GM12873 (cell line): Measurements from ENCODE around the gene UBE2D2.

Source experiments
- TF ChIP-seq, protein P1 (sequence below): IDR thresholded peaks from 2 replicates; pipeline ENCODE4 v1.5.1; 2012; ENCODE audit warnings: low read depth, mild to moderate bottlenecking, moderate library complexity, low read length, control low read depth; ENCODE audit not compliant: insufficient read depth; ENCODE audit errors: missing control alignments

The UBE2D2 gene

DNA sequence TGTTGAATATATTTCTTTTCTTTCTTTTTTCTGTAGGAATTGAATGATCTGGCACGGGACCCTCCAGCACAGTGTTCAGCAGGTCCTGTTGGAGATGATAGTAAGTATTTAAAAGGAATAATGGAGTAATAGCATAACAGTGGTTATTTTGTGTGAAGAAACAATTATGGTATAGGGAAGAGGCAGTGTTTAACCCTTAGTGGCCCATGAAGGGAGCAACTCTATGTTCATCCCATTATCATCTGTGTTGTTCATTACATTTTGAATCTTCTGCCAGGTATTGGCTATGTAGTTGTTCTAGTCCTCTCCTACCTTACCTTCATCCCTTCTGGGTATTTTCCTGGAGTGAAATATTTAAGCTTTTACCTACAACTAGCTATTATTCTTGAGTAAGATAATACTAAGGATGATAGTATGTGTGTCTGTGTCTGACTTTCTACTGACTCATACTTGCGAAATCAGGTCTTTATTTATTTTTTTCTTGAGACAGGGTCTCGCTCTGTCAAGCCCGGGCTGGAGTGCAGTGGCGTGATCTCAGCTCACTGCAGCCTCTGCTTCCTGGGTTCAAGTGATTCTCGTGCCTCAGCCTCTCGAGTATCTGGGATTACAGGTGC is 39.3 kb downstream of the UBE2D2 start:
- TF ChIP-seq, protein P1, sequence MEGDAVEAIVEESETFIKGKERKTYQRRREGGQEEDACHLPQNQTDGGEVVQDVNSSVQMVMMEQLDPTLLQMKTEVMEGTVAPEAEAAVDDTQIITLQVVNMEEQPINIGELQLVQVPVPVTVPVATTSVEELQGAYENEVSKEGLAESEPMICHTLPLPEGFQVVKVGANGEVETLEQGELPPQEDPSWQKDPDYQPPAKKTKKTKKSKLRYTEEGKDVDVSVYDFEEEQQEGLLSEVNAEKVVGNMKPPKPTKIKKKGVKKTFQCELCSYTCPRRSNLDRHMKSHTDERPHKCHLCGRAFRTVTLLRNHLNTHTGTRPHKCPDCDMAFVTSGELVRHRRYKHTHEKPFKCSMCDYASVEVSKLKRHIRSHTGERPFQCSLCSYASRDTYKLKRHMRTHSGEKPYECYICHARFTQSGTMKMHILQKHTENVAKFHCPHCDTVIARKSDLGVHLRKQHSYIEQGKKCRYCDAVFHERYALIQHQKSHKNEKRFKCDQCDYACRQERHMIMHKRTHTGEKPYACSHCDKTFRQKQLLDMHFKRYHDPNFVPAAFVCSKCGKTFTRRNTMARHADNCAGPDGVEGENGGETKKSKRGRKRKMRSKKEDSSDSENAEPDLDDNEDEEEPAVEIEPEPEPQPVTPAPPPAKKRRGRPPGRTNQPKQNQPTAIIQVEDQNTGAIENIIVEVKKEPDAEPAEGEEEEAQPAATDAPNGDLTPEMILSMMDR: no peak

DNA sequence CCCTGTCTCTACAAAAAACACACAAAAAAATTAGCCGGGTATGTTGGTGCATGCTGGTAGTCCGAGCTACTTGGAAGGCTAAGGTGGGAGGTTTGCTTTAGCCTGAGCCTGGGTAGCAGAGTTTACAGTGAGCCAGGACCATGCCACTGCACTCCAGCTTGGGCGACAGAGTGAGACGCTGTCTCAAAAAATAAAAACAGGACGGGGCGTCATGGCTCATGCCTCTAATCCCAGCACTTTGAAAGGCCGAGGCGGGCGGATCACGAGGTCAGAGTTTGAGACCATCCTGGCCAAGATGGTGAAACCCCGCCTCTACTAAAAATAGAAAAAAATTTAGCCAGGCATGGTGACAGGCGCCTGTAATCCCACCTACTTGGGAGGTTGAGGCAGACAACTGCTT is 40.3 kb downstream of the UBE2D2 start:
- TF ChIP-seq, protein P1: no peak

DNA sequence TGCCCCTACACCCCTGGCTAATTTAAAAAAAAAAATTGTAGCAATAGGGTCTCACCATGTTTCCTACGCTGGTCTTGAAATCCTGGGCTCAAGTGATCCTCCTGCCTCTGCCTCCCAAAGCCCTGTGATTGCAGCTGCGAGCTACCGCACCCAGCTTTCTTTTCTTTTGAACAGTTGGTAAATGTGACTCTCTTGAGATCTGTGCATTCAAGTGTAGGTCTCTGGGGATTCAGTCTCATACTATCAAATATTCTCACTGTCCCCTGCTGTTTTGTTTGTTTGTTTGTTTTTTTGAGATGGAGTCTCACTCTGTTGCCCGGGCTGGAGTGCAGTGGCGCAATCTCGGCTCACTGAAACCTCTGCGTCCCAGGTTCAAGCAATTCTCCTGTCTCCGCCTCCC is 44.7 kb downstream of the UBE2D2 start:
- TF ChIP-seq, protein P1: no peak

DNA sequence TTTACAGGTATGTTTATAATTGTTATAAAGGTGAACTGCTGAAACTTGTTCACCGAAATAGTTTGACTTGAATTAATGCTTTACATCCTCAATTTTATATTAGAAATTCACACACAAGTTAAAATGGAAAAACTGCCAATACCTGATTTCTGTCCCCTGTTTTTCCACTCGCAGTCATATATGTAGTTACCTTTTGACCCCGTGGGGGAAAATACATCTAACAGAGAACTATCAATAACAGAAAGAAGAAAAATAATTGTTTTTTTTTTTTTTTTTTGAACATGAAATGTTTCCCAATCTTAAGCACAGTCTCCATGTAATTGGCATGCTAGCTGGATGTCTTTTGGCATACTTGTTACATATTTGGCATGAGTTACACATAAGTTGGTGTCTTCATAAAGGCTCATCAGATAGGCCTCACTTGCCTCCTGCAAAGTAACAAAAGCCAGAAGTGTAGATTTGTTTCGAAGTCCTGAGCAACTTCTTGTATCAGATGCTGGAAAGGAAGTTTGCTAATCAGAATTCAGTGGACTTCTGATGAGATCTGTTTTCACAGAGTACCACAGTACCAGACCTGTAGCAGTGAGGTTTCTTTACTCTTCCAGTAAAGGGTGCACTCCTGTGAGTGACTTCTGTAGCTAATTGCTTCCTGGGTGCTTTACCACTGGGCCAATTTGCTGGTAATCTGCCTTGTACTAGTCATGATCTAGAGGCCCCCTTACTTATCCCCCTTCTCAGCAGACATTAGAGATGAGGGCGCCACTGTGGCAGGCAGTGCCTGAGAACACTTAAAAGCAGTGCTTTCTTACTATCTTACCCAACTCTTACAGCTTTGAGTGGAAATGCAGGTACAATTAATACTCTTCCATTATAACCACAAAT is 50.8 kb downstream of the UBE2D2 start:
- TF ChIP-seq, protein P1: no peak

DNA sequence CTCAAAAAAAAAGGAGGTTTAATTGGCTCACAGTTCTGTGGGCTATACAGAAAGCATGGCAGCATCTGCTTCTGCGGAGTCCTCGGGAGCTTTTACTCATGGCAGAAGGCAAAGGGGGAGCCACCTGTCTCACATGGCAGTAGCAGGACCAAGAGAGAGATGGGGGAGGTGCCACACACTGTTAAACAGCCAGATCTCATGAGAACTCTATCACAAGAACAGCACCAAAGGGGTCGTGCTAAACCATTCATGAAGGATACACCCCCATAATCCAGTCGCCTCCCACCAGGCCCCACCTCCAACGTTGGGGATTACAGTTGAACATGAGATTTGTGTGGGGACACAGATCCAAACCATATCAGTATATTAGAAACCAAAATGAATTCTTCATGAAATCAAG is 58.7 kb downstream of the UBE2D2 start:
- TF ChIP-seq, protein P1: no peak

DNA sequence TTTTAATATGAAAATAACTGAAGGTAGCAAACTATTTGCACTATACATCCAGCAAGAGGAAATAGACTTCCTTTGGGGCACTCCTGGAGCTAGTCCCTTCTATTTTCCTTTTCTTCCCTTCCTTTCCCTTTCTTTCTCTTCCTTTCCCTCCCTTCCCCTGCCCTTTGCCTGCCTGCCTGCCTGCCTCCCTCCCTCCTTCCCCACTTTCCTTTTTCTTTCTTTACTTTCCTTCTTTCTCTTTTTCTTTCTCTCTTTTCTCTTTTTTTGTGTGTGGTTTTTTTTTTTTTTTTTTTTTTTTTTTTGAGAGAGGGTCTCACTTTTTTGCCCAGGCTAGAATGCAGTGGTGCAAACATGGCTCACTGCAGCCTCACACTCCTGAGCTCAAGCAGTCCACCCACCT is 69.7 kb downstream of the UBE2D2 start:
- TF ChIP-seq, protein P1: no peak

DNA sequence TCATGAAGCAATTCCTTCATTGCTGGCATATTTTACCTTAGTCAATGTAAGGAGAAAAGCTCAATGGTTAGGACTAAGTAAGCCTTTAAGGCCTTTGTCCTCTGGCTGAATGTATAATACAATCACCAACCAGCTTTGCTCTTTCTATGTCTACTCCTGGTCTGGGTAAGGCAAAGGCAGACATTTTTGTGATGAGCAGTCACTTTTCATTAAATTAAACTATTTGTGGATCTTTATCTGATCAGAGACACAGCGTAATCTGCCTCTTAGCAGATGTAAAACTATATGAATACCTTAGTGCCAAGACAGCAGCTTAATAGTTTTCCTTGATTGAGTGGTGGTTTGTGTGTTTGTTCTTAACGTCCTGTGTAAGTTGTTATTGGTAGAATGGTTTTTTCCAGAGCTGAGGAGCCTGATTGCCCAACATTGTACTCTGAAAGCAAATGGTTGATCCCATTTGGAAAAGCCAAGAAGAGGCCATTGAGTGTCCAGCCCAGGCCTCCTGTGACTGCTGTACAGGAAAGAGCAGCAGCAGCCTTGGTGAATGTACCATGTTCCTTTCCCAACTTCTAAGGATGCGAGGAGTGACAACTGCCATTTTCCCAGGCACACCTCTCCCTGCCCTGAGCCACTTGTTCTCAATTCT is 70.5 kb downstream of the UBE2D2 start:
- TF ChIP-seq, protein P1: no peak
